Uterus (tissue), 2 donors: ENCODE data around the gene CBLB.

Experiments used
- CTCF ChIP-seq, 4 experiments: fragments of 200-600 bp in 2 of 4; fragments of 450-650 bp in 2 of 4; sonication (generic) in 2 of 4; IDR thresholded peaks; one replicate each; pipeline ENCODE4 v1.5.1; 2016 to 2019; ENCODE audit warnings: antibody characterized with exemption in 4 of 4, mild to moderate bottlenecking in 2 of 4, moderate library complexity in 1 of 4
- POLR2A ChIP-seq, 2 donors: fragments of 450-650 bp; IDR thresholded peaks; one replicate each; pipeline ENCODE4 v1.6.1; 2016; ENCODE audit warnings: antibody characterized with exemption in 2 of 2, mild to moderate bottlenecking in 1 of 2, moderate library complexity in 1 of 2

DNA sequence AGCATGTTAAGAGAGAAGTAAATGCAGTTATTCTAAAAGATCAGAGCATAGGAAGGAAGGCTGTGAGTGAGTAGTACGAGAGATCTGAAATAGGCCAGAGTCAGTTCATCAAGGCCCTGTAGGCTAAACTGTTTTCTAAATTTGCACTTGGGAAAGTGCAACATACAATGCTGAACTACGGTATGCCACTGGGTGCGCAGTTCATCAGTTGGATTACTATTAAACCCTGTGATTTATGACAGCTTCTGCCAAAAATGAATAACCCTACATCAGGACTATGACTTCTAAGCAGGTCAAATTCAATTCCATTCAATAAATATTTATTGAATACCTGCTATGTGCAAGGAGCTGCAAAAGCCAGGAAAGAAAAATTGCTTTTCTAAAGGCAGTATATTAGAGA is 10.8 kb downstream of the CBLB start:
- TF ChIP-seq CTCF (IDR thresholded peaks at IDR 0.05) (no peak), POLR2A (IDR thresholded peaks at IDR 0.05) (no peak)
